ENCODE measurements around the gene TYRO3.

GRCh38 chr15:41564286-41564959 is 5.4 kb downstream of the TYRO3 start:
- no peak for TF ChIP-seq EZH2 (IDR thresholded peaks at IDR 0.05; ENCODE audit: borderline replicate concordance, insufficient read depth, low read depth, low read length, poor library complexity, severe bottlenecking)
- TF ChIP-seq CTCF (IDR thresholded peaks at IDR 0.05) = no peak
